Panc1 (cell line): ENCODE data around the gene AKAP1. TPM values are rescaled to one million over a fixed set of nuclear protein-coding genes. Genes with fewer than 3 reads are reported as not detected.

Experiments used
- ATAC-seq: fragments of 200-7000 bp; cut with Tn5 transposase; 2 replicates; pipeline ENCODE4 v1.9.1; 2020; ENCODE audit warnings: mild to moderate bottlenecking, moderate library complexity
- BruUV-seq: library from RNA; stranded (reverse); fragments of 400-500 nt; replicated peaks from 2 replicates; lab custom pipeline; 2021; lab: Mats Ljungman, UMichigan
- CTCF ChIA-PET: fragments of 300-600 bp; sonication (Branson Sonifier 250); formaldehyde crosslinking; loops from one replicate; lab custom pipeline; 2022; ENCODE audit warnings: antibody characterized with exemption; lab: Charles Lee
- POLR2A ChIA-PET: fragments of 300-600 bp; sonication (Branson Sonifier 250); formaldehyde crosslinking; loops from one replicate; lab custom pipeline; 2022; ENCODE audit warnings: antibody characterized with exemption; lab: Charles Lee
- DNase-seq: peaks from one replicate; pipeline ENCODE4 v3.0.0-alpha.2; 2010; ENCODE audit warnings: low read depth, low spot score
- H3K27ac ChIP-seq: 2 replicates; pipeline ENCODE4 v1.5.1; 2011; ENCODE audit warnings: mild to moderate bottlenecking, low read length, inconsistent platforms
- H3K27me3 ChIP-seq: fragments of 200-500 bp; sonication (Bioruptor generic); 2 replicates; pipeline ENCODE4 v1.6.0; 2014; ENCODE audit warnings: low read length, inconsistent platforms; ENCODE audit not compliant: control insufficient read depth, insufficient read depth
- H3K36me3 ChIP-seq: fragments of 200-500 bp; sonication (Bioruptor generic); 2 replicates; pipeline ENCODE4 v1.5.1; 2014; ENCODE audit warnings: inconsistent platforms, mild to moderate bottlenecking, low read length, moderate library complexity; ENCODE audit not compliant: control insufficient read depth, insufficient read depth
- H3K4me1 ChIP-seq: 2 replicates; pipeline ENCODE4 v1.5.1; 2011; ENCODE audit warnings: inconsistent platforms, mild to moderate bottlenecking, low read length, moderate library complexity; ENCODE audit not compliant: control insufficient read depth, insufficient read depth
- H3K4me3 ChIP-seq, 2 experiments: 2 replicates each; pipeline ENCODE4 v1.5.1; 2011 to 2012; ENCODE audit warnings: low read depth in 2 of 2, low read length in 2 of 2, mild to moderate bottlenecking in 2 of 2, inconsistent platforms in 1 of 2, moderate library complexity in 1 of 2
- H3K9me3 ChIP-seq: fragments of 200-500 bp; sonication (Bioruptor generic); 2 replicates; pipeline ENCODE4 v1.5.1; 2014; ENCODE audit warnings: low read depth, mild to moderate bottlenecking, inconsistent platforms, low read length, moderate library complexity; ENCODE audit not compliant: control insufficient read depth, insufficient read depth
- CTCF ChIP-seq: fragments of 450-650 bp; IDR thresholded peaks from 2 replicates; pipeline ENCODE4 v1.5.1; 2017; ENCODE audit warnings: mild to moderate bottlenecking
- POLR2AphosphoS5 ChIP-seq: IDR thresholded peaks from 2 replicates; pipeline ENCODE4 v1.6.1; 2012; ENCODE audit warnings: mild to moderate bottlenecking, low read depth, low read length, moderate library complexity
- REST ChIP-seq, 2 experiments: IDR thresholded peaks; 2 replicates each; pipeline ENCODE4 v1.6.1; 2011 to 2012; ENCODE audit warnings: low read depth in 2 of 2, control low read depth in 1 of 2, low read length in 1 of 2, mild to moderate bottlenecking in 1 of 2, moderate library complexity in 1 of 2; ENCODE audit not compliant: insufficient read depth in 1 of 2
- SIN3A ChIP-seq: IDR thresholded peaks from 2 replicates; pipeline ENCODE4 v1.6.1; 2012; ENCODE audit warnings: low read depth, mild to moderate bottlenecking, low read length, moderate library complexity, borderline replicate concordance; ENCODE audit not compliant: insufficient read depth
- TCF7L2 ChIP-seq: IDR thresholded peaks from 2 replicates; pipeline ENCODE4 v1.6.1; 2011; ENCODE audit warnings: mild to moderate bottlenecking, low read depth, low read length, inconsistent platforms
- in situ Hi-C: cut with HindIII; loops from 2 replicates; pipeline ENCODE4 v1.10.0; 2016; ENCODE audit warnings: low sequenced_read_pairs, low pct_unique_long_range_greater_than_20kb
- intact Hi-C: fragments of 100-400 bp; cut with micrococcal nuclease; formaldehyde crosslinking; loops from one replicate; pipeline ENCODE4 v1.10.0; 2022; ENCODE audit not compliant: unreplicated experiment
- total RNA-seq: library from RNA; stranded (reverse); gene quantifications from one replicate; pipeline ENCODE4 v1.2.1, GENCODE V29; 2021; ENCODE audit not compliant: unreplicated experiment

The AKAP1 gene
- total RNA-seq, 1 experiment from 2014 or later: 52.7 TPM

DNA sequence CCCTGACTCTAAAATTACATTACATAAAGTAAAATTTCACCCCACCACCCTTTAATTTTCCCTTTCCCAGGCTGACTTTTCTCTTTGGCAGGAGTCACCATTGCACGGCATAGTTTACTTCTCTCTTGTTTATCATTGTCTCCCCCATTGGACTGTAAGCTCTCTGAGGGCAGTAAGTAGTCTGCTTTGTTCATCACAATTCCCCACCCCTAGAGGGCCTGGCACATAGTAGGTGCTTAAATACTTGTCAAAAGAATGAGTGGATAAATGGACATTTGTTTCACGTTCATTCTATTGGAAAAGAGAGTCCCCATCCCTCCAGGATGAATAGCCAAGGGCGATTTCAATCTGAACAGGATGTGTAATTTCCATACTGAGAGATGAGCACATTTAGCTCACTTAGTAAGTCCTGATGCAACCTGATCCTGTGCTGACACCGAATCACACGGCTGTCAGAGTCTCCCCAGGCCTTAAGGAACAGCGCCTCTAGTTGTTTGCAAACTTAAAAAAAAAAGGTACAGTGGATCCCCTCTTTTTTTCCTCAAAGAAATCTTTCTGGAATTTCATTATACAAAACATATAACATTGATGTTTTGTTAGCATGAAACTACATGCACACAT is 54.0 kb downstream of the AKAP1 start:
- no TSS peak for BruUV-seq
- TF ChIP-seq SIN3A: no peak
- TF ChIP-seq CTCF: no peak
- no peak for TF ChIP-seq TCF7L2
- Histone ChIP-seq H3K4me1 (no peaks in the 10 kb centered on the region), H3K4me3 (no peak overlapping the region), H3K36me3 (no peaks in the 10 kb centered on the region), H3K27me3 (no peaks in the 10 kb centered on the region), H3K27ac (no peak overlapping the region), H3K9me3 (no peaks in the 10 kb centered on the region)
- ChIA-PET POLR2A (interaction anchor here (0.6 to 0.7 kb wide), 2 partner anchors 423 to 435 kb away, joined by 4 read pairs; no protein-coding TSS in a partner anchor), CTCF (no interaction called here)
- DNase-seq (no peak), ATAC-seq (no peak)
- in situ Hi-C loops (no loop called here), intact Hi-C loops (loop anchor here (10.0 kb wide), 1 partner anchor 456 kb away; no protein-coding TSS in a partner anchor)

DNA sequence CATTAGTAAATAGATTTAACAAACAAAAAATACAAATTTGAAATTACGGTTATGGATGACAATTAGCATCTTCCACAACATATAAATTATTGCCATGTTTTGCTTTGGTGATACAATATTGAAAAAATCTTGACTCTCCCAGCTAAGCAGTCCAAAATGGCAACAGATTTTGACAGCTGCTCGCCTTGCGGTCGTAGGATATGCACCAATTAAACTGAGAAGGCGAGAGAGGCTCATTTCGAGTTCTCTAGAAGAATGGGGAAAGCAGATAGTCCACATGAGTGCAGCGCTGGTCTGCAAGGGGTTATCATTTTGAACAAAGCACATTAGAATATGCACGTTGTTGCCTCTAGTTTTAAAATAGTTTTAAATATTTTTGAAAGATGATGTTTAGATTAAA is 55.3 kb downstream of the AKAP1 start:
- H3K4me3 ChIP-seq: no peak overlapping the region
- H3K27ac ChIP-seq: no peak overlapping the region
- H3K36me3 ChIP-seq: no peaks in the 10 kb centered on the region
- in situ Hi-C loops: no loop called here
- no TSS peak for BruUV-seq
- H3K4me1 ChIP-seq: no peaks in the 10 kb centered on the region
- no peak for TF ChIP-seq SIN3A
- TF ChIP-seq CTCF: no peak
- no peak for TF ChIP-seq REST (IDR thresholded peaks at IDR 0.05; ENCODE audit: insufficient read depth in 1 of 2, low read depth in 2 of 2, low read length in 1 of 2)
- no peak for TF ChIP-seq POLR2AphosphoS5
- no peak for TF ChIP-seq TCF7L2
- intact Hi-C loops: no loop called here
- no peaks in the 10 kb centered on the region for H3K27me3 ChIP-seq
- POLR2A ChIA-PET: no interaction called here
- CTCF ChIA-PET: no interaction called here
- ATAC-seq (no peak), DNase-seq (no peak)
- H3K9me3 ChIP-seq: no peaks in the 10 kb centered on the region
